NCI-H524 treated with DMSO at 0.1 percent for 48 hours (cell line): ENCODE data around the gene GRIA3.

Experiments used
- DNase-seq: peaks from one replicate; lab custom pipeline; 2025; lab: John Stamatoyannopoulos, UW

Gene GRIA3

GRCh38 chrX:123184219-123184865, at the start of gene GRIA3:
Gene GRIA3, plus strand, starts transcription at chrX:123184278. Its CDS starts 258 bp downstream, at chrX:123184536.
- no peak for DNase-seq

GRCh38 chrX:123138473-123138872, 45.6 kb upstream of the GRIA3 start:
- no peak for DNase-seq

GRCh38 chrX:123140454-123140853, 43.6 kb upstream of the GRIA3 start:
- no peak for DNase-seq

DNA sequence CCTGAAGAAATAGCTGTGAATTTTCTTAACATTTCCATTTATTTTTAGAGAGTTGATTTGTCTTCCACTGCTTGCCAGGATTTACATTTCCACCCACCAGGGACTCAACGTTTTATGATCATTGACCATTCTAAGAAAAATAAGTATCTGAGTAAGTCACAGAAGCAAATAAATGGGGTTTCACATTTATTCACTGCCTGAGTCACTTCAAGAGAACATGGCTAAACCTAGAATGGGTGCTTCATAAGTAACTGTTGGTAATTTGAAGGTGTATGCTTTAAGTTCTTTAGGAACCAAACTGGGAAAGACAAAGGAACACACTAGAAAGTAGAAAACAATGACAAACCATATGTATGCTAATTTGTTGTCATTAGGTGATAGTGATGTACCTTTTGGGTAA, 43.2 kb upstream of the GRIA3 start:
- DNase-seq: no peak

GRCh38 chrX:123153846-123154335, 30.2 kb upstream of the GRIA3 start:
- DNase-seq: peak; percentile 50

- no peak for DNase-seq
These were observed 28.8 kb upstream of the GRIA3 start for GRCh38 chrX:123155327-123155726.

GRCh38 chrX:123157586-123157985, 26.5 kb upstream of the GRIA3 start:
- no peak for DNase-seq

- DNase-seq: no peak
These were observed 24.7 kb upstream of the GRIA3 start for GRCh38 chrX:123159403-123159802.

DNA sequence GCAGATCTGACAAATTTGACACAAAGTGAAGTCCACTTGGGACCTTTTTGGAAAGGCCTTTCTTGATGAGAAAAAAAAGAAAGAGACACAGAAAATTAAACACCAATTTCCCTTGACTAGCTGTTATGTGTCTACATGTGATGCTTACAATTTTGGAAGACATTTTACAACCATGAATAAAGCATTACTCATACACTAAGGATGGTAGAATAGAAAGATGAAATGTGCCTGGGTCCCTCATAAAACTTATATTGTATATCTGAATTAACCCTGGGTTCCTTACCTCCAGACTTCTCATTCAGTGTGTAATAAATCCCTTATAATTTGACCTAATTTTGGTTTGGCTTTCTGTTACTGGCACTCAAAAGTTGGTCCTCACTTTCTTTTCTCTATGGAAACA, 16.5 kb upstream of the GRIA3 start:
- DNase-seq: no peak

DNA sequence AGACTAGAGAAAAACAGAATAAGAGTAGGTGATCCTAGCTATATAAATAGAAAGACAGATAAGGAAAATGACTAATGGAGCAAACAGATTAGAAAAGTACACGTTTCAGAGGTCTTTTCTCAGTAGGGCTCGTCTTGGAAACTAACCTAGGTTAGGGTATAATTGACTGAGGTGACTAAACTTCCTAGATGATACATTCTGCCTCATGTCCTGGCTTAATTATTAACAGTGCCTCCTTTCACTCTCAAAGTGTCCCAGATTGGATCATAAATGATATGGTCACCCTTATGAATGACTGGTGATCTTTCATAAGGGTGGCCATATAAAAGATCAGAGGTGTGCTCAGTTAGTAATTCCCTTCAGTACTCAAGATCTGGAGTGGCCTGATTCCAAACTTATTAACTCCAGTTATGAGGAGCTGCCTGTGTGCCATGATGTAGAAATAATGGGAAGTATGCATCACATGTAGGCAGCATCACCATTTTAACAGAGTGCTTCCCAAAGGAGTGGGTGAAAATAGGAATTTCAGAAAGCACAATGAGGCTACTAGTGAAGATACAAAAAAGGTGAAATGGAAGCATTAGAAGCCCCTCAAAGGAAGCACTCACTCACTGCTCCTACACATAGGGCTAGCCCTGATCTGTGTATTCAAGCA, 14.7 kb upstream of the GRIA3 start:
- no peak for DNase-seq

GRCh38 chrX:123170546-123170945, 13.5 kb upstream of the GRIA3 start:
- DNase-seq: no peak

DNA sequence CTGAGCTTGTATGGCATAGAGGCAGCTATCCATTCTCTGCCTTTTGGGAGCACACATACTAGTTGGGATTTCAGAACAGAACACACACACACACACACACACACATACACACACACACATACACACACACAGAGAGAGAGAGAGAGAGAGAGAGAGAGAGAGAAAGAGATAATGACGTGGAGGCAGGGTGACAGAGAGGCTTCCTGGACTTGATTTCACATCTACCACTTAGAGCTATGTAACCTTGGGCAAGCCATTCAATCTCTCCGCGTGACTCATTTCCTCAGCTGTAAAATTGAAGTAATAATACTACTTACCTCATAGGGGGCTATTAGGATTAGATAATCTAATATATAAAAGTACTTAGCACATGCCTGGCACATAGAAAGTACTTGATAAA, 12.3 kb upstream of the GRIA3 start:
- DNase-seq: no peak

DNA sequence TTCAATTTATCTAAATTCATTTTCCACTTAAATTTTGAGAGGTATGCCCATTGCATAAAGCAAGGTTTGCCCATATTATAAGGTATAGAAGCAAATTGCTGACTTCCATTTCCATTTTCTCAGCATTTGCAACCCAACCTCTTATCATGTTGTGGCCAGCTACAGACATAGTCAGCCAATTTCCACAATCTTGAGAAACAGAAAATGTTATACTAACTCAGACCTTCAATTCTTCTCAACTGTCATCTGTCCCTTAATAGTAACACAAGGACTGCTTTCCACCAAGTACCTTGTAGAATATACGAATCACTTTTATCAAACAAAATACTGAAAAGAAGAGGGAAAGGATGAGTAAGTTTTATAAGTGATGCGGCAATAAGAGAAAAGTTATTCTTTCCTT, 11.2 kb upstream of the GRIA3 start:
- DNase-seq: no peak

DNA sequence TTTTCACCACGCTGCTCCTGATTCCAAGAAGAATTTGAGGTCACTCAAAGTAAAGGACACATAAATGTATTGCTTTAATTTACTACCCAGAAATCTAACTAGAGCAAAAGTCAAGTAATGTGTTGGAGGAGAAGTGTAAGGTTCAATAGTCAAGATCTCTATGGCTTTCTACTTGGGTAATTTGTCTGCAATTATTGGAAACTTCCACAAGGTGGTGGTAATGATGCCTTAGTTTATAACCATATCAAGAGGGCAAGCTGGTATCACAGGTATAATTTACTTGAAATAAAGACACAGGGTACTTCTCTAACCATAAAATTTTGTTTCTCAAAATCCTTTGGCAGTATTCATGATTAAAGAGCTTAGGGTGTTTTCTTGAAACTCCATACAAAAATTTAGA, 10.2 kb upstream of the GRIA3 start:
- no peak for DNase-seq

DNA sequence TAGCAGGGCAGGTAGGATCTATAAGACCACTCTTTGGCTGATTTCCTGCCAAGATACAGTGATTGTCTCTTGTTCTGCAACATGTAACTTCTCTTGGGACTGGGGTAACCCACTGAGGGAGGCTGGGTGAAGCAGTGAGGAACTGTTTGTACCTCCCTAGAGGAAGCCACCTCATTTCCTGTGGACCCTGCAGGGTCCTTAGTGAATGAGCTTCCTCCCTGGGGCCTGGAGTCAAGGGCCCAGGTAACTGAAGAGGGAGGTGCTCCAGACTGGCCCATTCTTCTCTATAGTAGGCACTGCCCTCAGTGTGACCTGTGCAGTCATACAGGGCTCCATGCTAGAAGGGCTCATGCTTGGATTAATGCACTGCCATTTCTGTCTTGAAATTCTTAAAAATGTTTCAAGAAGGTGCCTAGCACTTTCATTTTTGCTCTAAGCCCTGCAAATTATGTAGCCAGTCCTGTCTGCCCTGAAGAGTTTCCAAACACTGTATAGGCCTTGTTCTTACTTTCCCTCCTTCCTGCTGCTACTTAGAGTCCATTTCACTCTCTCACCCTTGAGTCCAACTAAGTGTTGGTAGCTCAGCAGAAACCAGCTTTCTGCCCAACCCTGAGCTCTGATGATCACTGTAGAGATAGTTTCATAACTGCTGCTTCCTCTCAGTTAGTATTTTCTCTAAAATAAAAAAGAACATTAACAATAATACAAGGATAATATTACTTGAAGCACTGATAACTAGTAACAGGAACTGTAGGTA, 8.5 kb upstream of the GRIA3 start:
- no peak for DNase-seq

GRCh38 chrX:123181233-123181914, 2.7 kb upstream of the GRIA3 start:
- no peak for DNase-seq

DNA sequence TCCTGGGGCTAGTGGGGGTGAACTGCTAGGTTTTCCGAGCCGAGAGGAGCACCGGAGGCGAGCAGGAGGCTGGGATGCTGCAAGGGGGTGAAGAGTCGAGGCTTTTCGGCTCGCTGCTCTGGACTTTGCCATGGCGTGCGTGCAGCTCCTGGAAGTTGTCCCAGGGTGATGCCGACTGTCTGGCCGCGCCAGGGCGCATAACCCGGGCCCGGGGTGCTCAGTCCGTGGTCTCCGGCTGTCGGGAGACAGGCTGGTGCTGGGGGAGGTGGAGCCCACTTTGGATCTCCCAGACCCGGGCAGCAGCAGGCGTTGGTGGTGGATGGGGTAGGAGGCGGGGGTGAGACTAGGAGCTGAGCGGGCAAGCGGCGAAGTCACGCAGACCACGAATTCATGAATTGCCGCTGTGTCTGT, 793 bp downstream of the GRIA3 start:
- DNase-seq: no peak

GRCh38 chrX:123185721-123186120, 1.6 kb downstream of the GRIA3 start:
- DNase-seq: no peak

- no peak for DNase-seq
These were observed 2.7 kb downstream of the GRIA3 start for GRCh38 chrX:123186801-123187200.

DNA sequence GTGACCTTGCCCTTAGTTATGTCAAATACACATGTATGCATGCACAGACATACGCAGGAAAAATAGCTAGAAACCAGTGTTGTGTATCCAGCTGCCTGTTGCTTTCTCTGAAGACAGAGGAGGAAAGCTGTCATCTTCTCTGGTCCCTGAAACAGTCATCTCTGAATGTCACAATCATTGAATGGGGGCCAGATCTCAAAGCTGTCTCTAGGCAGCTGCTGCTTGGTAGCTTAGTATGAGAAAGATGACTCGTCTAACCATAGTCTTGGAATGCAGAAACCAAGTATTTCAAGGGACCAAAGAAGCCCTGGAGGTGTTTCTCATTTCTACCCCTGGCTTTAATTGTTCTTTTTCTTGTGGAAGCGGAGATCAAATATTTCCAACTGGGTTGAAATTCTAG, 4.0 kb downstream of the GRIA3 start:
- DNase-seq: no peak

DNA sequence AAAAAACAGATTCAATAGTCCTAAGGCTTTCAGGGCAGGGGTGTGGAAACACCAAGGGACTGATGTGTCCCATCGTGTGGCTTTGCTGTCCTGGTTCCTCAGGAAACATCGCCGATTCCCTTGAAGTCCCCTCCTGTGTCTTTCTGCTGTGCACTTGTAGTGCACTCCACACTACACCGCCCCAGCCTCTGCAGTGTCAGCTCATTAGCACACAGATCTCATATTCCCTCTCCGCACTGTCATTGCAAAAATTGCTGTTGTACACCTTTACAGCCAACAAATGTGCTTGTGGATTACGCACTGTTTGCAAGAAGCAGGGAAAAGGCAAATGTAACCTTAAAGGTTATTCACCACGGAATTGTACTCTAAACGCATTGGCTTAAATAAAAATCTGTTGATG, 5.3 kb downstream of the GRIA3 start:
- no peak for DNase-seq

DNA sequence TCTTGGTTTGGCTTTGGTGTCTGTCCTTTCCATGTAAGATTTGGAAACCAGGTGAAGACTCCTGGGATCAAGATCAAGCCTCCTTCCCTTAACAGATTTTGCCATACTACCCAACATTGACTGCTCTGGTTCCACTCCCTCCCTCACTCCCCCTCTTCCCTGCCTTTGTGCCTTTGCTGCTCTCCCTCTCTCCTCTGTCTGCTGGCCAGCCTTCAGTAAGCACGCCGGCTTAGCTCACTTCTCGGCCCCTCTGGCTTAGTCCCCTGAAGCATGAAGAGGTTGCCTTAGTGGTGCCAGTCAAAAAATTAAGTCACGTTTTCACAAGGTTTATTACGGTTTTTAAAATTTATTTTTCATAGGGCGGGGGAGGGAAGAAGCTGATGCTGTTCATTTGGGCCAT, 6.0 kb downstream of the GRIA3 start:
- DNase-seq: no peak

GRCh38 chrX:123193101-123193500, 9.0 kb downstream of the GRIA3 start:
- no peak for DNase-seq
